Pons (tissue), 1 donor: Measurements from ENCODE around the gene BMPR1B.
A peak's percentile ranks its signal among the peaks of the same experiment; 100 is the strongest.
"Not testable (repeated sequence)": the region's sequence is repeated elsewhere in the genome, so short reads cannot be mapped to it uniquely, and the experiment has no call there.

Experiments
- DNase-seq: peaks from one replicate; pipeline ENCODE4 v3.0.0-alpha.2; 2016; ENCODE audit warnings: low spot score

The BMPR1B gene

GRCh38 chr4:94763005-94763404, 5.2 kb downstream of the BMPR1B start:
- no peak for DNase-seq

- no peak for DNase-seq
These were observed 5.7 kb downstream of the BMPR1B start for GRCh38 chr4:94763500-94763899.

GRCh38 chr4:94764069-94764468, 6.3 kb downstream of the BMPR1B start:
- no peak for DNase-seq

- no peak for DNase-seq
These were observed 7.4 kb downstream of the BMPR1B start for GRCh38 chr4:94765174-94765573.

- DNase-seq: no peak
These were observed 7.9 kb downstream of the BMPR1B start for GRCh38 chr4:94765648-94766047.

GRCh38 chr4:94766856-94767255, 9.1 kb downstream of the BMPR1B start:
- no peak for DNase-seq

- DNase-seq: no peak
These were observed 9.7 kb downstream of the BMPR1B start for GRCh38 chr4:94767446-94767845.

- no peak for DNase-seq
These were observed 25.0 kb downstream of the BMPR1B start for GRCh38 chr4:94782707-94783106.

GRCh38 chr4:94791701-94792100, 33.9 kb downstream of the BMPR1B start:
- no peak for DNase-seq

- DNase-seq: no peak
These were observed 41.1 kb downstream of the BMPR1B start for GRCh38 chr4:94798808-94799207.

GRCh38 chr4:94801016-94801415, 43.3 kb downstream of the BMPR1B start:
- DNase-seq: no peak

GRCh38 chr4:94802091-94802490, 44.3 kb downstream of the BMPR1B start:
- DNase-seq: peak; percentile 40

- DNase-seq: no peak
These were observed 45.4 kb downstream of the BMPR1B start for GRCh38 chr4:94803181-94803580.

- DNase-seq: no peak
These were observed 46.9 kb downstream of the BMPR1B start for GRCh38 chr4:94804650-94805049.

- DNase-seq: no peak
These were observed 48.6 kb downstream of the BMPR1B start for GRCh38 chr4:94806376-94806775.

- no peak for DNase-seq
These were observed 53.9 kb downstream of the BMPR1B start for GRCh38 chr4:94811643-94812042.

GRCh38 chr4:94813221-94813620, 55.5 kb downstream of the BMPR1B start:
- no peak for DNase-seq

- DNase-seq: no peak
These were observed 56.5 kb downstream of the BMPR1B start for GRCh38 chr4:94814237-94814636.

GRCh38 chr4:94819371-94820168, 61.8 kb downstream of the BMPR1B start:
- no peak for DNase-seq

GRCh38 chr4:94826206-94826605, 68.5 kb downstream of the BMPR1B start:
- DNase-seq: no peak

- DNase-seq: no peak
These were observed 69.8 kb downstream of the BMPR1B start for GRCh38 chr4:94827481-94828110.

- DNase-seq: no peak
These were observed 71.1 kb downstream of the BMPR1B start for GRCh38 chr4:94828882-94829281.

GRCh38 chr4:94831607-94832006, 73.9 kb downstream of the BMPR1B start:
- DNase-seq: no peak

- DNase-seq: not testable (repeated sequence)
These were observed 74.6 kb downstream of the BMPR1B start for GRCh38 chr4:94832329-94832728.
